ENCODE measurements around the gene PACRG. TPM values are rescaled to one million over a fixed set of nuclear protein-coding genes. Genes with fewer than 3 reads are reported as not detected.

Gene PACRG
- total RNA-seq, 3 donors from 2014 or later = 0.64 to 6.4 (median 4.6) TPM

- no peaks in the 10 kb centered on the region for H3K27me3 ChIP-seq
- no peaks in the 10 kb centered on the region for H3K9me3 ChIP-seq
- H3K4me3 ChIP-seq = no peak overlapping the region
- intact Hi-C loops (cut with DNase I; ENCODE audit: low total_unique reads) = no loop called here
- DNase-seq (ENCODE audit: low spot score in 2 of 2) = no peak
- H3K4me1 ChIP-seq = no peaks in the 10 kb centered on the region
- no peak for TF ChIP-seq CTCF (IDR thresholded peaks at IDR 0.05)
- no peak for TF ChIP-seq POLR2A (IDR thresholded peaks at IDR 0.05)
- TF ChIP-seq POLR2AphosphoS5 (IDR thresholded peaks at IDR 0.05) = no peak
- H3K27ac ChIP-seq = no peak overlapping the region
- no peaks in the 10 kb centered on the region for H3K36me3 ChIP-seq
Observed at GRCh38 chr6:163262080-163262479, 534.3 kb downstream of the PACRG start.

GRCh38 chr6:163263196-163263595 lies 535.4 kb downstream of the PACRG start:
- no peak for DNase-seq (ENCODE audit: low spot score in 2 of 2)
- H3K27ac ChIP-seq = no peak overlapping the region
- H3K9me3 ChIP-seq = no peaks in the 10 kb centered on the region
- no peaks in the 10 kb centered on the region for H3K36me3 ChIP-seq
- TF ChIP-seq CTCF (IDR thresholded peaks at IDR 0.05) (no peak), POLR2A (IDR thresholded peaks at IDR 0.05) (no peak), POLR2AphosphoS5 (IDR thresholded peaks at IDR 0.05) (no peak)
- intact Hi-C loops (cut with DNase I; ENCODE audit: low total_unique reads) = no loop called here
- H3K4me1 ChIP-seq = no peaks in the 10 kb centered on the region
- H3K4me3 ChIP-seq = no peak overlapping the region
- H3K27me3 ChIP-seq = no peaks in the 10 kb centered on the region

GRCh38 chr6:163263998-163264661 lies 536.4 kb downstream of the PACRG start:
- intact Hi-C loops (cut with DNase I; ENCODE audit: low total_unique reads) = no loop called here
- H3K9me3 ChIP-seq = no peaks in the 10 kb centered on the region
- H3K27ac ChIP-seq = no peak overlapping the region
- DNase-seq (ENCODE audit: low spot score in 2 of 2) = no peak
- no peaks in the 10 kb centered on the region for H3K4me1 ChIP-seq
- no peak for TF ChIP-seq POLR2AphosphoS5 (IDR thresholded peaks at IDR 0.05)
- TF ChIP-seq CTCF (IDR thresholded peaks at IDR 0.05) = no peak
- no peak for TF ChIP-seq POLR2A (IDR thresholded peaks at IDR 0.05)
- H3K36me3 ChIP-seq = no peaks in the 10 kb centered on the region
- H3K27me3 ChIP-seq = no peaks in the 10 kb centered on the region
- H3K4me3 ChIP-seq = no peak overlapping the region

- no peak overlapping the region for H3K27ac ChIP-seq
- DNase-seq (ENCODE audit: low spot score in 2 of 2) = no peak
- no peaks in the 10 kb centered on the region for H3K27me3 ChIP-seq
- no peak overlapping the region for H3K4me3 ChIP-seq
- TF ChIP-seq CTCF (IDR thresholded peaks at IDR 0.05) (no peak), POLR2A (IDR thresholded peaks at IDR 0.05) (no peak), POLR2AphosphoS5 (IDR thresholded peaks at IDR 0.05) (no peak)
- intact Hi-C loops (cut with DNase I; ENCODE audit: low total_unique reads) = no loop called here
- no peaks in the 10 kb centered on the region for H3K9me3 ChIP-seq
- H3K4me1 ChIP-seq = no peaks in the 10 kb centered on the region
- H3K36me3 ChIP-seq = no peaks in the 10 kb centered on the region
Observed at GRCh38 chr6:163264662-163265035, 536.9 kb downstream of the PACRG start.

GRCh38 chr6:163281634-163282033 lies 553.9 kb downstream of the PACRG start:
- intact Hi-C loops (cut with DNase I; ENCODE audit: low total_unique reads) = no loop called here
- TF ChIP-seq POLR2AphosphoS5 (IDR thresholded peaks at IDR 0.05) (no peak), CTCF (IDR thresholded peaks at IDR 0.05) (no peak), POLR2A (IDR thresholded peaks at IDR 0.05) (no peak)
- Histone ChIP-seq H3K27me3 (no peaks in the 10 kb centered on the region), H3K36me3 (no peaks in the 10 kb centered on the region), H3K4me3 (no peak overlapping the region), H3K4me1 (no peaks in the 10 kb centered on the region), H3K9me3 (no peaks in the 10 kb centered on the region), H3K27ac (no peak overlapping the region)
- no peak for DNase-seq (ENCODE audit: low spot score in 2 of 2)
